Measurements from ENCODE around the gene TMPRSS12. TPM values are rescaled to one million over a fixed set of nuclear protein-coding genes. Genes with fewer than 3 reads are reported as not detected.
"Not testable (repeated sequence)": the region's sequence is repeated elsewhere in the genome, so short reads cannot be mapped to it uniquely, and the experiment has no call there.

The TMPRSS12 gene
- total and polyA plus RNA-seq, 8 donors, result 0.12 TPM; not detected in 7

- no peaks in the 10 kb centered on the region for H3K27me3 ChIP-seq
- ATAC-seq (peak; percentile 12 to 40 (median 26)), DNase-seq (peak in 2 of 6 donors; percentile 36 to 38), FAIRE-seq (no peak)
- H3K27ac ChIP-seq, result peak overlapping the region in 3 of 4 donors; percentile 69 to 87 (median 85)
- H3K36me3 ChIP-seq, result peaks cover 0 to 5% (median 0%) of the 10 kb centered on the region in 3 donors
- H3K9me3 ChIP-seq, result no peaks in the 10 kb centered on the region
- intact Hi-C loops (cut with DNase I), result no loop called here
- TF ChIP-seq, protein P1, sequence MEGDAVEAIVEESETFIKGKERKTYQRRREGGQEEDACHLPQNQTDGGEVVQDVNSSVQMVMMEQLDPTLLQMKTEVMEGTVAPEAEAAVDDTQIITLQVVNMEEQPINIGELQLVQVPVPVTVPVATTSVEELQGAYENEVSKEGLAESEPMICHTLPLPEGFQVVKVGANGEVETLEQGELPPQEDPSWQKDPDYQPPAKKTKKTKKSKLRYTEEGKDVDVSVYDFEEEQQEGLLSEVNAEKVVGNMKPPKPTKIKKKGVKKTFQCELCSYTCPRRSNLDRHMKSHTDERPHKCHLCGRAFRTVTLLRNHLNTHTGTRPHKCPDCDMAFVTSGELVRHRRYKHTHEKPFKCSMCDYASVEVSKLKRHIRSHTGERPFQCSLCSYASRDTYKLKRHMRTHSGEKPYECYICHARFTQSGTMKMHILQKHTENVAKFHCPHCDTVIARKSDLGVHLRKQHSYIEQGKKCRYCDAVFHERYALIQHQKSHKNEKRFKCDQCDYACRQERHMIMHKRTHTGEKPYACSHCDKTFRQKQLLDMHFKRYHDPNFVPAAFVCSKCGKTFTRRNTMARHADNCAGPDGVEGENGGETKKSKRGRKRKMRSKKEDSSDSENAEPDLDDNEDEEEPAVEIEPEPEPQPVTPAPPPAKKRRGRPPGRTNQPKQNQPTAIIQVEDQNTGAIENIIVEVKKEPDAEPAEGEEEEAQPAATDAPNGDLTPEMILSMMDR (IDR thresholded peaks at IDR 0.05), result no peak
- H3K4me3 ChIP-seq, result peak overlapping the region; percentile 54 to 69 (median 57)
- H3K4me1 ChIP-seq, result peaks cover 3 to 28% (median 12%) of the 10 kb centered on the region in 3 donors
- WGBS, 2 donors, result 0 to 2% methylated on average over 7 of the region's 7 CpGs
These were observed 82.6 kb downstream of the TMPRSS12 start for GRCh38 chr12:50925342-50925651.

DNA sequence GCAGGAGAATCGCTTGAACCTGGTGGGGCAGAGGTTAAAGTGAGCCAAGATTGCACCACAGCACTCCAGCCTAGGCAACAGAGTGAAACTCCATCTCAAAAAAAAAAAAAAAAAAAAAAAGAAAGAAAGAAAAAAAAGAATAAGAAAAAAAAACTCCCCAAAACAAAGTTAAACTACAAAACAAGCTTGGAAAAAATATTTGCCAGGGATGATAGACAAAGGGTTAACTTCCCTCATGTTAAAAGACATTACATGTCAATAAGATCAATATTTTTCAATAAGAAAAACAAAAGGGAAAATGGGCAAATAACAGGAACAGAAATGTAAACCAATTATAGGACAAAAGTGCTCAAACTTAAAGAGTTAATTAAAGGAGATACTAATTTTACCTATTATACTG is 83.2 kb downstream of the TMPRSS12 start:
- Histone ChIP-seq H3K27ac (peak overlapping the region in 3 of 4 donors; percentile 31 to 87 (median 85)), H3K4me1 (peaks cover 3 to 28% (median 12%) of the 10 kb centered on the region in 3 donors), H3K9me3 (no peaks in the 10 kb centered on the region), H3K4me3 (peak overlapping the region; percentile 54 to 69 (median 57)), H3K36me3 (peaks cover 0 to 9% (median 0%) of the 10 kb centered on the region in 3 donors), H3K27me3 (no peaks in the 10 kb centered on the region)
- FAIRE-seq (no peak), DNase-seq (no peak), ATAC-seq (no peak)
- TF ChIP-seq, protein P1 (IDR thresholded peaks at IDR 0.05), result no peak
- 3 to 12% methylated on average over 1 of the region's 1 CpG for WGBS, 2 donors
- intact Hi-C loops (cut with DNase I), result no loop called here

GRCh38 chr12:50926415-50926814 is 83.7 kb downstream of the TMPRSS12 start:
- FAIRE-seq, result no peak
- peaks cover 3 to 28% (median 12%) of the 10 kb centered on the region in 3 donors for H3K4me1 ChIP-seq
- 4 to 6% methylated on average over 1 of the region's 1 CpG for WGBS, 2 donors
- DNase-seq, result no peak
- no peaks in the 10 kb centered on the region for H3K9me3 ChIP-seq
- peak overlapping the region in 3 of 4 donors; percentile 31 to 87 (median 85) for H3K27ac ChIP-seq
- no peaks in the 10 kb centered on the region for H3K27me3 ChIP-seq
- no peak for ATAC-seq
- intact Hi-C loops (cut with DNase I), result no loop called here
- TF ChIP-seq, protein P1 (IDR thresholded peaks at IDR 0.05), result no peak
- peak overlapping the region; percentile 54 to 69 (median 57) for H3K4me3 ChIP-seq
- H3K36me3 ChIP-seq, result peaks cover 0 to 9% (median 0%) of the 10 kb centered on the region in 3 donors

DNA sequence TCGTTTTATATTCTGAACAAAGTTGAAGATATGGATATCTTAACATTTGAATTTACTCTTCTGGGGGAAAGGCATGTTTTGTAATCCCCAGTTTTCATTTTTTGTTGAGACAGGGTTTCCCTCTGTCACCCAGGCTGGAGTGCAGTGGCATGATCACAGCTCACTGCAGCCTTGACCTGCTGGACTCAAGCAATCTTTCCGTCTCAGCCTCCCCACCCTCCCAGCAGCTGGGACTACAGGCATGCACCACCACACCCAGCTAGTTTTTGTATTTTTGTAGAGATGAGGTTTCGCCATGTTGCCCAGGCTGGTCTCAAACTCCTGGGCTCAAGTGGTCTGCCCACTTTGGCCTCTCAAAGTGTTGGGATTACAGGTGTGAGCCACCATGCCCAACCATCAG is 84.2 kb downstream of the TMPRSS12 start:
- intact Hi-C loops (cut with DNase I); FAIRE-seq; H3K27me3 ChIP-seq; H3K36me3 ChIP-seq; H3K9me3 ChIP-seq: not testable (repeated sequence)
- Histone ChIP-seq H3K27ac (peak overlapping the region in 3 of 4 donors; percentile 31 to 87 (median 85)), H3K4me3 (peak overlapping the region; percentile 54 to 69 (median 57)), H3K4me1 (peaks cover 3 to 28% (median 12%) of the 10 kb centered on the region in 3 donors)
- 6% methylated on average over 3 of the region's 3 CpGs for WGBS, 2 donors
- DNase-seq, result peak in 1 of 6 donors; percentile 48
- ATAC-seq, result peak in 3 of 4 donors; percentile 29 to 43 (median 30)

DNA sequence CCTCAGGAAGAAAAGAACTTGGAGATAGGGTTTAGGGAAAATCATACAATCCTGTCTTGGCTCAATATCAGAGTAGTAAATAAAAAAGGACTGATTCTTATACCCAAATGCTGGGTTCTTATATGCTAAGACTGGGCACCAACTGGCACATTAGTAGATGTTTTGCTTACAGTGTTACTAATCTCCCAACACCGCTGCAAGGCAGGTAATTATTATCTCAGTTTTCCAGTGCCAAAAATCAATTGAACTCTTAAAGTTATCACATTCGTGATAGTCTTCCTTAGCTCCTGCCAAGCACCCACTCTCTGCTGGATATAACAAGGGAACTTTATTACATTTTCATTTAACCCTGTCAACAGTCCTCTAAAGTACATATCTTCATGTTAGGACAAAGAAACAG is 84.6 kb downstream of the TMPRSS12 start:
- intact Hi-C loops (cut with DNase I), result no loop called here
- WGBS, 2 donors, result 4% methylated on average over 2 of the region's 2 CpGs
- TF ChIP-seq, protein P1 (IDR thresholded peaks at IDR 0.05), result no peak
- peak overlapping the region in 3 of 4 donors; percentile 31 to 87 (median 85) for H3K27ac ChIP-seq
- peaks cover 3 to 32% (median 13%) of the 10 kb centered on the region in 3 donors for H3K4me1 ChIP-seq
- H3K9me3 ChIP-seq, result no peaks in the 10 kb centered on the region
- DNase-seq (no peak), FAIRE-seq (no peak), ATAC-seq (peak; percentile 12 to 46 (median 32))
- peaks cover 0 to 9% (median 0%) of the 10 kb centered on the region in 3 donors for H3K36me3 ChIP-seq
- H3K4me3 ChIP-seq, result peak overlapping the region; percentile 54 to 69 (median 57)
- H3K27me3 ChIP-seq, result no peaks in the 10 kb centered on the region

All from pancreas (tissue), 10 donors.